GM12878 (cell line): ENCODE data around the gene ONECUT2. TPM values are rescaled to one million over a fixed set of nuclear protein-coding genes. Genes with fewer than 3 reads are reported as not detected.

Experiments used
- ATAC-seq: fragments of 200-7000 bp; cut with Tn5 transposase; 3 replicates; pipeline ENCODE4 v1.9.1; 2020; ENCODE audit warnings: mild to moderate bottlenecking, moderate library complexity
- BruUV-seq: library from RNA; stranded (reverse); fragments of 400-500 nt; replicated peaks from 2 replicates; lab custom pipeline; 2021; lab: Mats Ljungman, UMichigan
- CTCF ChIA-PET: fragments of 300-600 bp; sonication (Branson Sonifier 250); formaldehyde crosslinking; extraction: SDS; loops from one replicate; lab custom pipeline; 2021; ENCODE audit warnings: inconsistent platforms; lab: Yijun Ruan, JAX
- POLR2A ChIA-PET: fragments of 350-600 bp; formaldehyde crosslinking; extraction: SDS; loops from one replicate; lab custom pipeline; 2021; ENCODE audit warnings: inconsistent platforms; lab: Charles Lee
- RAD21 ChIA-PET: fragments of 300-600 bp; sonication (Branson Sonifier 250); formaldehyde crosslinking; loops from one replicate; lab custom pipeline; 2023; ENCODE audit warnings: antibody characterized with exemption; ENCODE audit not compliant: unreplicated experiment; lab: Charles Lee
- SMC1A ChIA-PET: fragments of 300-600 bp; sonication (Branson Sonifier 250); formaldehyde crosslinking; loops from one replicate; lab custom pipeline; 2023; ENCODE audit not compliant: unreplicated experiment, uncharacterized antibody; lab: Charles Lee
- DNase-seq: peaks from one replicate; pipeline ENCODE4 v3.0.0-alpha.2; 2011; ENCODE audit warnings: low read depth, low spot score
- FAIRE-seq: peaks from 3 replicates; lab custom pipeline; 2011; peaks lifted over from hg19 to GRCh38; lab: Jason Lieb, UNC
- H2AFZ ChIP-seq: 2 replicates; pipeline ENCODE4 v1.6.0; 2011; ENCODE audit warnings: low read depth, low read length, control low read depth; ENCODE audit not compliant: control insufficient read depth
- H3K27ac ChIP-seq: 2 replicates; pipeline ENCODE4 v1.5.1; 2011; ENCODE audit warnings: control low read depth; ENCODE audit not compliant: control insufficient read depth, insufficient read depth
- H3K27me3 ChIP-seq, 2 experiments: replicated peaks in 1 of 2; 2 replicates each; pipeline versions ENCODE4 v1.6.0 to v1.6.1; 2011; ENCODE audit warnings: low read length in 1 of 2; ENCODE audit not compliant: control insufficient read depth in 2 of 2, insufficient read depth in 2 of 2
- H3K36me3 ChIP-seq, 2 experiments: 2 replicates each; pipeline ENCODE4 v1.5.1; 2011; ENCODE audit warnings: low read length in 1 of 2; ENCODE audit not compliant: control insufficient read depth in 2 of 2, insufficient read depth in 2 of 2
- H3K4me1 ChIP-seq: 2 replicates; pipeline ENCODE4 v1.6.1; 2011; ENCODE audit warnings: mild to moderate bottlenecking, low read length, moderate library complexity, mixed read lengths; ENCODE audit not compliant: control insufficient read depth, insufficient read depth
- H3K4me2 ChIP-seq: 2 replicates; pipeline ENCODE4 v1.6.0; 2011; ENCODE audit warnings: control low read depth; ENCODE audit not compliant: control insufficient read depth, insufficient read depth
- H3K4me3 ChIP-seq: fragments of 200-600 bp; sonication (generic); 2 replicates; pipeline ENCODE4 v1.5.1; 2016
- H3K79me2 ChIP-seq: 2 replicates; pipeline ENCODE4 v1.6.0; 2011; ENCODE audit warnings: low read length; ENCODE audit not compliant: control insufficient read depth, insufficient read depth
- H3K9ac ChIP-seq: 2 replicates; pipeline ENCODE4 v1.8.0; 2011; ENCODE audit warnings: low read length, control low read depth, mixed read lengths; ENCODE audit not compliant: control insufficient read depth, insufficient read depth
- H3K9me3 ChIP-seq: replicated peaks from 3 replicates; pipeline ENCODE4 v1.5.1; 2011; ENCODE audit warnings: mild to moderate bottlenecking, low read length; ENCODE audit not compliant: control insufficient read depth, insufficient read depth
- H4K20me1 ChIP-seq: 2 replicates; pipeline ENCODE4 v1.6.0; 2011; ENCODE audit not compliant: control insufficient read depth, insufficient read depth
- MYC ChIP-seq: IDR thresholded peaks from 2 replicates; pipeline ENCODE4 v1.6.1; 2011; ENCODE audit warnings: mild to moderate bottlenecking, low read length, moderate library complexity, inconsistent platforms; ENCODE audit not compliant: insufficient read depth, insufficient replicate concordance, insufficient read length, severe bottlenecking
- RAD21 ChIP-seq: IDR thresholded peaks from 2 replicates; pipeline ENCODE4 v1.6.1; 2011; ENCODE audit warnings: mild to moderate bottlenecking, low read depth, low read length, moderate library complexity; ENCODE audit not compliant: insufficient read depth
- SMAD1 ChIP-seq: fragments of 450-650 bp; IDR thresholded peaks from 2 replicates; pipeline ENCODE4 v1.6.1; 2018; ENCODE audit warnings: mild to moderate bottlenecking, low read depth; ENCODE audit not compliant: partially characterized antibody
- SMC3 ChIP-seq: IDR thresholded peaks from 2 replicates; pipeline ENCODE4 v1.6.1; 2011; ENCODE audit warnings: low read length, improper control_type of control experiment, borderline replicate concordance
- YY1 ChIP-seq: IDR thresholded peaks from 2 replicates; pipeline ENCODE4 v1.6.1; 2011; ENCODE audit warnings: low read depth, mild to moderate bottlenecking, low read length
- WGBS: methylation state at CpG from one replicate; pipeline ENCODE4 v1.1.6; 2016; ENCODE audit warnings: low lambda C conversion rate; ENCODE audit not compliant: insufficient replicate concordance, insufficient coverage; ENCODE audit errors: missing lambda C conversion rate; 5-methylcytosine and 5-hydroxymethylcytosine counted together
- in situ Hi-C: fragments of 300-500 bp; cut with MboI; formaldehyde crosslinking; loops from 9 replicates; pipeline ENCODE4 v1.14.3; 2018; ENCODE audit warnings: mixed read lengths
- intact Hi-C: fragments of 100-400 bp; cut with micrococcal nuclease; formaldehyde crosslinking; loops from one replicate; pipeline ENCODE4 v1.14.2; 2022; ENCODE audit not compliant: unreplicated experiment
- polyA plus RNA-seq, 11 experiments: library from polyadenylated mRNA; depleted of rRNA in 4 of 11; unstranded in 6 of 11; stranded (reverse) in 5 of 11; fragments of >200 nt; fragmentation: Nextera tagmentation in 4 of 11; fragmentation: Illumina TruSeq in 1 of 11; extraction: Ambion mirVana in 4 of 11; extraction: Trizol in 1 of 11; gene quantifications; 1 replicate in 1 of 11; 2 replicates in 10 of 11; pipeline versions ENCODE4 v1.2.1 to v1.2.3, GENCODE V29; 2011 to 2016; ENCODE audit warnings: inconsistent platforms in 2 of 11, missing spikeins in 2 of 11, low read depth in 1 of 11
- total RNA-seq, 4 experiments: library from RNA; depleted of rRNA in 3 of 4; stranded (reverse); fragments of >200 nt in 3 of 4; fragmentation: Illumina TruSeq in 1 of 4; extraction: Trizol in 1 of 4; gene quantifications; 2 replicates each; pipeline versions ENCODE4 v1.2.1 to v1.2.3, GENCODE V29; 2013 to 2021
- TF ChIP-seq, protein P1 (sequence below), 3 experiments: IDR thresholded peaks in 2 of 3; conservative IDR thresholded peaks in 1 of 3; 2 replicates each; pipeline ENCODE4 v1.5.1; 2011; ENCODE audit warnings: low read depth in 3 of 3, low read length in 3 of 3, mild to moderate bottlenecking in 3 of 3, control low read depth in 2 of 3, moderate library complexity in 2 of 3, inconsistent platforms in 1 of 3, mixed read lengths in 1 of 3; ENCODE audit not compliant: control insufficient read depth in 2 of 3, insufficient read depth in 1 of 3; ENCODE audit errors: extremely low read depth in 1 of 3

ONECUT2 gene
- total and polyA plus RNA-seq, 10 of the 15 experiments (the other 5 are each of a cell fraction or from before 2014, with no cell fraction given) = 0.01 to 0.03 TPM; not detected in 8

DNA sequence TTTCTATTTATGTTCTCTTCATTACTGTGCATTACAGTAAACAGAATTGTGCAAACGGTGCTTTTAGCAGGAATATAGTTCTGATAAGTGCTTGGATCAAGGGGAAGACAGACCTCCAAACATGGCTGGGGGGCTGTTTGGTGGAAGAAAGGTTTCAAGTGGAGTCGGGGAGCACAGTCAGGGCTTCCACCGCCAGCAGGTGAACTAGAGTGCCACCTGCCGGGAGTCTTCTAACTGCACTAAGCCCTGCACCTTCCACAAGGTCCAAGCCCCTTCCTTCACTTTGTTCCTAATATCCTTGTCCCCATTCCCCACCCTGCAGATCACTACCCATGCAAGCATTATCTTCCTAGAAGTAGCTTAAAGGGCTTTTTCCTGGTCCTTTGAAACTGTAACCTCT lies 11.1 kb downstream of the ONECUT2 start:
- FAIRE-seq (no peak), ATAC-seq (peak; percentile 90), DNase-seq (no peak)
- H3K79me2 ChIP-seq = no peaks in the 10 kb centered on the region
- RAD21 ChIA-PET = interaction anchor here (1.0 to 1.4 kb wide), 5 partner anchors 394 to 577 kb away, joined by 3 to 10 read pairs (median 7); no protein-coding TSS in a partner anchor
- H3K27ac ChIP-seq = no peak overlapping the region
- no peak overlapping the region for H3K9ac ChIP-seq
- no peak overlapping the region for H3K4me3 ChIP-seq
- in situ Hi-C loops = loop anchor here (5.0 kb wide), 2 partner anchors 574 to 704 kb away; no protein-coding TSS in a partner anchor
- SMC1A ChIA-PET = interaction anchor here (1.1 to 2.8 kb wide), 5 partner anchors 12 to 698 kb away, joined by 3 to 29 read pairs (median 5); no protein-coding TSS in a partner anchor
- H3K36me3 ChIP-seq = no peaks in the 10 kb centered on the region
- no peaks in the 10 kb centered on the region; the same call in 1 of the 2 replicates for H4K20me1 ChIP-seq
- WGBS = 2% methylated on average over 4 of the region's 4 CpGs
- no peak overlapping the region for H3K4me2 ChIP-seq
- H2AFZ ChIP-seq = no peak overlapping the region
- no peaks in the 10 kb centered on the region; the same call in 2 of the 3 replicates for H3K9me3 ChIP-seq
- TF ChIP-seq SMAD1 = no peak
- peak; percentile 24; the same call in 1 of the 2 replicates for TF ChIP-seq YY1
- TF ChIP-seq, protein P1, sequence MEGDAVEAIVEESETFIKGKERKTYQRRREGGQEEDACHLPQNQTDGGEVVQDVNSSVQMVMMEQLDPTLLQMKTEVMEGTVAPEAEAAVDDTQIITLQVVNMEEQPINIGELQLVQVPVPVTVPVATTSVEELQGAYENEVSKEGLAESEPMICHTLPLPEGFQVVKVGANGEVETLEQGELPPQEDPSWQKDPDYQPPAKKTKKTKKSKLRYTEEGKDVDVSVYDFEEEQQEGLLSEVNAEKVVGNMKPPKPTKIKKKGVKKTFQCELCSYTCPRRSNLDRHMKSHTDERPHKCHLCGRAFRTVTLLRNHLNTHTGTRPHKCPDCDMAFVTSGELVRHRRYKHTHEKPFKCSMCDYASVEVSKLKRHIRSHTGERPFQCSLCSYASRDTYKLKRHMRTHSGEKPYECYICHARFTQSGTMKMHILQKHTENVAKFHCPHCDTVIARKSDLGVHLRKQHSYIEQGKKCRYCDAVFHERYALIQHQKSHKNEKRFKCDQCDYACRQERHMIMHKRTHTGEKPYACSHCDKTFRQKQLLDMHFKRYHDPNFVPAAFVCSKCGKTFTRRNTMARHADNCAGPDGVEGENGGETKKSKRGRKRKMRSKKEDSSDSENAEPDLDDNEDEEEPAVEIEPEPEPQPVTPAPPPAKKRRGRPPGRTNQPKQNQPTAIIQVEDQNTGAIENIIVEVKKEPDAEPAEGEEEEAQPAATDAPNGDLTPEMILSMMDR (IDR thresholded peaks at IDR 0.05 in 2 of 3, conservative IDR thresholded peaks at IDR 0.05 in 1 of 3; ENCODE audit: control insufficient read depth in 2 of 3, extremely low read depth in 1 of 3, insufficient read depth in 1 of 3, low read depth in 3 of 3, low read length in 3 of 3) = peak; percentile 77 to 82 (median 79)
- TF ChIP-seq SMC3 = peak; percentile 88
- TF ChIP-seq RAD21 = peak; percentile 70
- TF ChIP-seq MYC = no peak
- CTCF ChIA-PET = interaction anchor here (0.6 to 5.4 kb wide), 12 partner anchors 8 to 743 kb away, joined by 3 to 38 read pairs (median 4); no protein-coding TSS in a partner anchor
- POLR2A ChIA-PET = no interaction called here
- intact Hi-C loops = loop anchor here (1.0 to 5.0 kb wide), 6 partner anchors 116 to 744 kb away; no protein-coding TSS in a partner anchor
- no peaks in the 10 kb centered on the region for H3K4me1 ChIP-seq
- peaks cover 2 to 10% of the 10 kb centered on the region in 2 experiments for H3K27me3 ChIP-seq
- BruUV-seq = no TSS peak
